Gastrocnemius medialis (tissue), 4 donors: ENCODE results near the gene RYR3.

Experiments
- POLR2A ChIP-seq, 2 donors: fragments of 450-650 bp; IDR thresholded peaks; one replicate each; pipeline ENCODE4 v1.6.1; 2017; ENCODE audit warnings: antibody characterized with exemption in 2 of 2, mild to moderate bottlenecking in 2 of 2, moderate library complexity in 2 of 2
- TF ChIP-seq, protein P1 (sequence below), 5 experiments: fragments of 450-650 bp in 3 of 5; fragments of 200-600 bp in 2 of 5; sonication (generic) in 2 of 5; IDR thresholded peaks in 4 of 5; conservative IDR thresholded peaks in 1 of 5; 1 replicate in 4 of 5; 2 replicates in 1 of 5; pipeline ENCODE4 v1.5.1; 2016 to 2019; ENCODE audit warnings: antibody characterized with exemption in 5 of 5, mild to moderate bottlenecking in 3 of 5, moderate library complexity in 3 of 5

DNA sequence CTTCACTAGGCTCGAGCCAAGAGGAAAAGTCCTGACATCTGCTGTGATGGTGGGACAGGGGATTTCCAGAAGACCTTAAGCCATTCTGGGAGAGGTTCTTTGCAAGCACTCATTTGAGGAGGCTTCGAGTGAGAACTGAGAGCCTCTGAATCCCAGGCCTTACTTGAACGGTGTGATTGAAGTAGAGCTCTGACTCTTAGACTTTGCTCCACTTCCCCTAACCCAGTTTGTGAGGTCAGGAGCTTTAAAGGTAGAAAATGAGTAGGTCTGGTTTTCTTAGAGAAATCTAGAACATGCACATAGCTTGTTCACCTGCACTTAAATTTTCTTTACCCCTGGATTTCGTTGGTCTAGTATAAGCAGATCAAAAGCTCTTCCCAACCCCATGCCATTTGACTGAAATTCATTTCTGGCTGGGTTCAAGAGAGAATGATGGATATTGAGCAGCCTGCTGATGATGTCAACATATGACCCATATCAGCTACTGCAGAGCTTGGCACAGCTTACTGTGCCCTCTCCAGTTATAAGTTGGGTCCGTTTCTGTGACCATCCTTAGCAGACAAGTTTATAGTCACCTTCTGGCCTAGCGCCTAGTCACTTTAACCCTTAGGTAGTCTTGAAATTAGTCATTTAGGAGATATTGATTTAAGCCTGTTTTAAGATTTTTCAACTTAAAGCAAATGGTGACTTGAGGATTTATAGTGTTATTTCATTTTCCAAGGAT is 428.3 kb downstream of the RYR3 start:
- TF ChIP-seq, protein P1, sequence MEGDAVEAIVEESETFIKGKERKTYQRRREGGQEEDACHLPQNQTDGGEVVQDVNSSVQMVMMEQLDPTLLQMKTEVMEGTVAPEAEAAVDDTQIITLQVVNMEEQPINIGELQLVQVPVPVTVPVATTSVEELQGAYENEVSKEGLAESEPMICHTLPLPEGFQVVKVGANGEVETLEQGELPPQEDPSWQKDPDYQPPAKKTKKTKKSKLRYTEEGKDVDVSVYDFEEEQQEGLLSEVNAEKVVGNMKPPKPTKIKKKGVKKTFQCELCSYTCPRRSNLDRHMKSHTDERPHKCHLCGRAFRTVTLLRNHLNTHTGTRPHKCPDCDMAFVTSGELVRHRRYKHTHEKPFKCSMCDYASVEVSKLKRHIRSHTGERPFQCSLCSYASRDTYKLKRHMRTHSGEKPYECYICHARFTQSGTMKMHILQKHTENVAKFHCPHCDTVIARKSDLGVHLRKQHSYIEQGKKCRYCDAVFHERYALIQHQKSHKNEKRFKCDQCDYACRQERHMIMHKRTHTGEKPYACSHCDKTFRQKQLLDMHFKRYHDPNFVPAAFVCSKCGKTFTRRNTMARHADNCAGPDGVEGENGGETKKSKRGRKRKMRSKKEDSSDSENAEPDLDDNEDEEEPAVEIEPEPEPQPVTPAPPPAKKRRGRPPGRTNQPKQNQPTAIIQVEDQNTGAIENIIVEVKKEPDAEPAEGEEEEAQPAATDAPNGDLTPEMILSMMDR (IDR thresholded peaks at IDR 0.05 in 4 of 5, conservative IDR thresholded peaks at IDR 0.05 in 1 of 5): no peak
- no peak for TF ChIP-seq POLR2A (IDR thresholded peaks at IDR 0.05)
